HT1080 (cell line): ENCODE data around the gene GPR141. TPM values are rescaled to one million over a fixed set of nuclear protein-coding genes. Genes with fewer than 3 reads are reported as not detected.

ENCODE experiments used
- DNase-seq: peaks from one replicate; pipeline ENCODE4 v3.0.0-alpha.2; 2015; ENCODE audit warnings: low read depth
- total RNA-seq: library from RNA; depleted of rRNA; stranded (reverse); fragments of >200 nt; shearing (Covaris generic); gene quantifications from 2 replicates; pipeline ENCODE4 v1.2.3, GENCODE V29; 2014; rRNA removed

GPR141 gene
- total RNA-seq, 1 experiment from 2014 or later = not detected

DNA sequence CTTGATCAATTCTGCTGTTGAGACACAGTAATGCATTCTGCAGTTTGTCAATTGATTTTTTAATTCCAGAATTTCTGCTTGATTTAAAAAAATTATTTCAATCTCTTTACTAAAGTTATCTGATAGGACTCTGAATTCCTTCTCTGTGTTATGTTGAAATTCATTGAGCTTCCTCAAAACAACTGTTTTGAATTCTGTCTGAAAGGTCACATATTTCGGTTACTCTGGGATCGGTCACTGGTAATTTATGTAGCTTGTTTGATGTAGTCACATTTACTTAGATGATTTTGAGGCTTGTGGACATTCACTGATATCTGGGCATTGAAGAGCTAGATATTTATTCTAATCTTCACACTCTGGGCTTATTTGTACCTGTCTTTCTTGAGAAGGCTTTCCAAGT is 97.6 kb downstream of the GPR141 start:
- no peak for DNase-seq

DNA sequence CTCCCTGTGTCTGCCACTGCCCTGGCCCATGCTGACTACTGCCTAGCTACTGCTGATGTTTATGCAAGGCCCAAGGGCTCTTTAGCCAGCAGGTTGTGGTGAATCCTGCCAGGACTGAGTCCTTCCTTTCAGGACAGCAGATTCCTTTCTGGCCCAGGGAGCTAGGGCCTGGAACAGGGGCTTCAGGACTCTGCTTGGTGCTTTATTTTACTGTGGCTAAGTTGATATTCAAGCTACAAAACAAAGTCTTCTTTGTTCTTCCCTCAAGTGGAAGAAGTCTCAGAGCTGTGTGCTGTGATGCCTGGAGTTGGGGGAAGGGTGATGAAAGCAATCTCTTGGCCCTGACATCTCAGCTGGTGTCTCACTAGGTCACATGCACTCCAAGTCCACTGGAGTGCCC is 98.6 kb downstream of the GPR141 start:
- DNase-seq = no peak

DNA sequence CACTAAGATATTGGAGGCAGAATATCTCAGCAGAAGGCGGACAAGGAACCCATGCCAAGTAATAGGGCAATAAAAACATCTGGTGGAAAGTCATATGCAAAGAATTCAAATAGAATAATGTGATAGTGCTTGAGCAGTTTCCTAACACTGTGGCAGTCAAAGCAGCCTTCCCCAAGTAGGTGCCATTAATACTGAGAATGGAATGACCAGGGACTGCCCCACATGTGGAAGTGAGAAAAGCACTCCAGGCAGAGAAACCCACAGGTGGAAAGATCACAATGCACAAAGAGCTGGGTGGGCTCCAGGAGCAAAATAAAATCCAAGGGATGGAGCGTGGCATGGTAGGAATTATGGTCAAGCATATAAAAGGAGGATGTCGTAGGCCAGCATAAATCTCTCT is 100.4 kb downstream of the GPR141 start:
- DNase-seq = no peak

DNA sequence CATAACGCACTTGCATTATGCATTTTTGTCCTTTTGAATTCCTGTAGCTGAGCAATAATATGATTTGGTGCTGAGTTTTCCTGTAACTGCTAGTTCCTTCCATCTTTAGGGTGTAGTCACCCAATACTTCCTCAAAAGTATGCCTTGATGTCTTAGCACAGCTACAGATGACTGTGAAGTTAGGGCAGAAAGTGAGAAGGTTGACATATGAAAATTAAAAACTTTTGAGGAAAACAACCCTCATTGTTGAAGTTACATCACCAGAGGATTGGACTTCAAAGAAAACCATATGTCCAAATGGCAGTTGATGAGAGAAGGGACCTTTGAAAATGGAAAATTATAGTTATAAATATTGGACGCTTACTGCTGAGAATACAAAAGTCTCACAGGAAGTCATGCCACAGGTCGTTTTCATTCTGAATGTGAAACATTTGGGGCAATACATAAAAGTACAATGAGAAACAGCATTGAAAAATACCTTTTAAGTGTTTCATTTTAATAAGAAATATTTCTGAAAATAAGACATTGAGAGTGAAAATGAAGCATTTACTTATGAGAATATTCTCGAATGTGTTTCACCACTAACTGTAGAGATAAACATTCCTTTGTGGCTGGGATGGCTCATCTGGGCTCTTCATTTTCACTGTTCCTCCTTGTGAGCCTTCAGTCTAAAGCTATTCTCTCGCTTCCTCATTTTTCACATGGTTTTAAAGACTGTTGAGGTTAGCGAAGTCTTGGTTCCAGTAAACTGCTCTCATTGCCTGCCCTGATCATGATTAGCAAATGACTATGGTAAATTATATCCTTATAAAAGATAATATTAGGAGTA is 103.4 kb downstream of the GPR141 start:
- DNase-seq = no peak

Other genes starting within 250 kb of the GPR141 start
- 6.2 and 12.3 TPM in 2 replicates for gene ELMO1, start 234.9 kb upstream of the GPR141 start, total RNA-seq
- gene NME8, start 164.8 kb downstream of the GPR141 start, total RNA-seq = not detected in 2 replicates
- 0.03 TPM in 1 of 2 replicates, not detected in the other for gene SFRP4, start 233.1 kb downstream of the GPR141 start, total RNA-seq
- gene EPDR1, start 236.9 kb downstream of the GPR141 start, total RNA-seq = 44.0 and 48.6 TPM in 2 replicates